ENCODE data around the gene HOXD12. TPM values are rescaled to one million over a fixed set of nuclear protein-coding genes. Genes with fewer than 3 reads are reported as not detected.

HOXD12 gene
- total RNA-seq, 4 donors from 2014 or later = not detected

GRCh38 chr2:176093898-176094249, 5.7 kb upstream of the HOXD12 start:
- Histone ChIP-seq H3K36me3 (no peaks in the 10 kb centered on the region), H3K27me3 (peaks cover 47 to 100% (median 82%) of the 10 kb centered on the region in 4 donors), H3K27ac (no peak overlapping the region), H3K4me3 (no peak overlapping the region), H3K9me3 (no peaks in the 10 kb centered on the region), H3K4me1 (peaks cover 26 to 51% (median 30%) of the 10 kb centered on the region in 3 donors)
- TF ChIP-seq POLR2A (IDR thresholded peaks at IDR 0.05) (no peak), CTCF (IDR thresholded peaks at IDR 0.05) (no peak)
- 7 to 12% methylated on average over 8 of the region's 8 CpGs for WGBS, 2 donors
- no peak for DNase-seq
- intact Hi-C loops (cut with DNase I) = loop anchor here (10.0 kb wide), 1 partner anchor 409 kb away; no protein-coding TSS in a partner anchor

- no peak overlapping the region for H3K4me3 ChIP-seq
- H3K9me3 ChIP-seq = no peaks in the 10 kb centered on the region
- intact Hi-C loops (cut with DNase I) = loop anchor here (10.0 kb wide), 1 partner anchor 410 kb away; no protein-coding TSS in a partner anchor
- H3K36me3 ChIP-seq = no peaks in the 10 kb centered on the region
- WGBS, 2 donors = 3 to 11% methylated on average over 9 to 12 of the region's 12 CpGs
- H3K4me1 ChIP-seq = peaks cover 26 to 53% (median 30%) of the 10 kb centered on the region in 3 donors
- TF ChIP-seq CTCF (IDR thresholded peaks at IDR 0.05) (no peak), POLR2A (IDR thresholded peaks at IDR 0.05) (no peak)
- H3K27me3 ChIP-seq = peaks cover 47 to 100% (median 84%) of the 10 kb centered on the region in 4 donors
- DNase-seq = no peak
- H3K27ac ChIP-seq = no peak overlapping the region
Observed at GRCh38 chr2:176094349-176094748, 5.2 kb upstream of the HOXD12 start.

- WGBS, 2 donors = 13 to 23% methylated on average over 5 of the region's 5 CpGs
- no peak overlapping the region for H3K4me3 ChIP-seq
- TF ChIP-seq CTCF (IDR thresholded peaks at IDR 0.05) = no peak
- TF ChIP-seq POLR2A (IDR thresholded peaks at IDR 0.05) = no peak
- DNase-seq = no peak
- no peaks in the 10 kb centered on the region for H3K9me3 ChIP-seq
- peaks cover 26 to 64% (median 30%) of the 10 kb centered on the region in 3 donors for H3K4me1 ChIP-seq
- intact Hi-C loops (cut with DNase I) = loop anchor here (10.0 kb wide), 1 partner anchor 411 kb away; no protein-coding TSS in a partner anchor
- no peaks in the 10 kb centered on the region for H3K36me3 ChIP-seq
- H3K27ac ChIP-seq = no peak overlapping the region
- H3K27me3 ChIP-seq = peaks cover 54 to 100% (median 85%) of the 10 kb centered on the region in 4 donors
Observed at GRCh38 chr2:176095421-176095820, 4.2 kb upstream of the HOXD12 start.

GRCh38 chr2:176096243-176096985, 3.2 kb upstream of the HOXD12 start:
- DNase-seq = no peak
- no peak for TF ChIP-seq CTCF (IDR thresholded peaks at IDR 0.05)
- TF ChIP-seq POLR2A (IDR thresholded peaks at IDR 0.05) = no peak
- no peak overlapping the region for H3K27ac ChIP-seq
- peaks cover 26 to 66% (median 30%) of the 10 kb centered on the region in 3 donors for H3K4me1 ChIP-seq
- peaks cover 57 to 100% (median 85%) of the 10 kb centered on the region in 4 donors for H3K27me3 ChIP-seq
- H3K36me3 ChIP-seq = no peaks in the 10 kb centered on the region
- peak overlapping the region in 3 of 4 donors; percentile 28 to 63 (median 40) for H3K4me3 ChIP-seq
- H3K9me3 ChIP-seq = no peaks in the 10 kb centered on the region
- 8 to 11% methylated on average over 16 of the region's 16 CpGs for WGBS, 2 donors
- intact Hi-C loops (cut with DNase I) = loop anchor here (10.0 kb wide), 1 partner anchor 412 kb away; no protein-coding TSS in a partner anchor
